H1 (cell line): ENCODE data around the gene HSPA2. TPM values are rescaled to one million over a fixed set of nuclear protein-coding genes. Genes with fewer than 3 reads are reported as not detected.

ENCODE experiments used
- CTCF ChIA-PET: fragments of 300-600 bp; sonication (Branson Sonifier 250); formaldehyde crosslinking; loops from one replicate; lab custom pipeline; 2021; ENCODE audit not compliant: partially characterized antibody; lab: Charles Lee
- POLR2A ChIA-PET: fragments of 300-600 bp; sonication (Branson Sonifier 250); formaldehyde crosslinking; loops from one replicate; lab custom pipeline; 2021; ENCODE audit warnings: inconsistent platforms; ENCODE audit not compliant: partially characterized antibody; lab: Charles Lee
- DNase-seq, 2 experiments: peaks; one replicate each; pipeline versions ENCODE4 v3.0.0 to v3.0.0-alpha.2; 2010 to 2022; ENCODE audit warnings: low spot score in 2 of 2, low read depth in 1 of 2, mixed read lengths in 1 of 2
- FAIRE-seq: peaks from 2 replicates; lab custom pipeline; 2011; peaks lifted over from hg19 to GRCh38; lab: Jason Lieb, UNC
- H2AFZ ChIP-seq: 2 replicates; pipeline ENCODE4 v1.8.1; 2012; ENCODE audit warnings: low read length, inconsistent platforms
- H2AK5ac ChIP-seq: 2 replicates; pipeline ENCODE4 v1.6.1; 2013; ENCODE audit warnings: low read depth, low read length
- H2BK120ac ChIP-seq: replicated peaks from 2 replicates; pipeline ENCODE3; 2013; ENCODE audit warnings: low read depth, low read length, inconsistent platforms
- H2BK12ac ChIP-seq: 2 replicates; pipeline ENCODE4 v1.6.1; 2013; ENCODE audit warnings: low read depth, low read length
- H2BK15ac ChIP-seq: 2 replicates; pipeline ENCODE4 v1.6.1; 2013; ENCODE audit warnings: low read length
- H2BK20ac ChIP-seq: 2 replicates; pipeline ENCODE4 v1.6.1; 2013; ENCODE audit warnings: low read length
- H2BK5ac ChIP-seq: 2 replicates; pipeline ENCODE4 v1.6.1; 2013; ENCODE audit warnings: low read depth, low read length
- H3K14ac ChIP-seq: 2 replicates; pipeline ENCODE4 v1.6.1; 2013; ENCODE audit warnings: inconsistent platforms; ENCODE audit not compliant: insufficient read length
- H3K18ac ChIP-seq: 2 replicates; pipeline ENCODE4 v1.6.1; 2013; ENCODE audit warnings: low read length; ENCODE audit errors: extremely low read depth
- H3K23ac ChIP-seq: 2 replicates; pipeline ENCODE4 v1.6.1; 2013; ENCODE audit warnings: inconsistent platforms; ENCODE audit not compliant: insufficient read length
- H3K23me2 ChIP-seq: 2 replicates; pipeline ENCODE4 v1.6.1; 2013; ENCODE audit warnings: low read depth, low read length
- H3K27ac ChIP-seq: 2 replicates; pipeline ENCODE4 v1.6.1; 2011; ENCODE audit warnings: low read depth, low read length, inconsistent platforms
- H3K27me3 ChIP-seq, 4 experiments: replicated peaks in 1 of 4; 1 replicate in 1 of 4; 2 replicates in 3 of 4; pipeline versions ENCODE4 v1.6.1 to v1.8.1; 2011 to 2013; ENCODE audit warnings: low read length in 3 of 4, mild to moderate bottlenecking in 3 of 4, inconsistent platforms in 2 of 4, mixed read lengths in 2 of 4, moderate library complexity in 1 of 4; ENCODE audit not compliant: control insufficient read depth in 3 of 4, insufficient read depth in 3 of 4; ENCODE audit errors: extremely low read depth in 1 of 4
- H3K36me3 ChIP-seq, 4 experiments: 2 replicates each; pipeline versions ENCODE4 v1.6.1 to v1.8.1; 2011 to 2013; ENCODE audit warnings: mild to moderate bottlenecking in 4 of 4, low read length in 3 of 4, moderate library complexity in 2 of 4, control low read depth in 1 of 4, inconsistent platforms in 1 of 4; ENCODE audit not compliant: insufficient read depth in 4 of 4, control insufficient read depth in 2 of 4
- H3K4ac ChIP-seq: replicated peaks from 2 replicates; pipeline ENCODE3; 2013; ENCODE audit warnings: low read length, low read depth, mixed read lengths, inconsistent platforms; ENCODE audit not compliant: insufficient read length
- H3K4me1 ChIP-seq, 4 experiments: replicated peaks in 1 of 4; 1 replicate in 1 of 4; 2 replicates in 3 of 4; pipeline versions ENCODE4 v1.6.1 to v1.8.1; 2011 to 2013; ENCODE audit warnings: low read length in 3 of 4, inconsistent platforms in 2 of 4, mixed read lengths in 1 of 4; ENCODE audit not compliant: insufficient read depth in 4 of 4, control insufficient read depth in 3 of 4
- H3K4me2 ChIP-seq, 2 experiments: 2 replicates each; pipeline versions ENCODE4 v1.6.1 to v1.8.1; 2011 to 2013; ENCODE audit warnings: low read depth in 2 of 2, low read length in 2 of 2, control low read depth in 1 of 2, inconsistent platforms in 1 of 2, mild to moderate bottlenecking in 1 of 2; ENCODE audit not compliant: insufficient read depth in 1 of 2
- H3K4me3 ChIP-seq, 4 experiments: fragments of 200-600, 300-600 bp in 1 of 4; sonication (generic), shearing (Covaris generic), sonication (Bioruptor Twin) in 1 of 4; 2 replicates each; pipeline versions ENCODE4 v1.5.1 to v1.8.1; 2011 to 2016; ENCODE audit warnings: low read length in 4 of 4, low read depth in 3 of 4, control low read depth in 2 of 4, inconsistent platforms in 2 of 4, mild to moderate bottlenecking in 2 of 4, mixed read lengths in 1 of 4, moderate library complexity in 1 of 4; ENCODE audit not compliant: insufficient read depth in 2 of 4; ENCODE audit errors: extremely low read depth in 1 of 4
- H3K56ac ChIP-seq: replicated peaks from 2 replicates; pipeline ENCODE3; 2013; ENCODE audit warnings: low read depth, mild to moderate bottlenecking, mixed read lengths, low read length, inconsistent platforms; ENCODE audit not compliant: insufficient read length
- H3K79me1 ChIP-seq: 2 replicates; pipeline ENCODE4 v1.6.1; 2013; ENCODE audit warnings: low read depth, low read length, control low read depth
- H3K79me2 ChIP-seq, 2 experiments: 2 replicates each; pipeline versions ENCODE4 v1.6.1 to v1.8.1; 2012 to 2013; ENCODE audit warnings: low read length in 2 of 2, mild to moderate bottlenecking in 2 of 2, inconsistent platforms in 1 of 2; ENCODE audit not compliant: insufficient read depth in 2 of 2, control insufficient read depth in 1 of 2
- H3K9ac ChIP-seq, 4 experiments: replicated peaks in 1 of 4; 1 replicate in 1 of 4; 2 replicates in 3 of 4; pipeline versions ENCODE4 v1.6.1 to v1.8.1; 2011 to 2013; ENCODE audit warnings: low read depth in 3 of 4, low read length in 3 of 4, control low read depth in 2 of 4, mild to moderate bottlenecking in 2 of 4, moderate library complexity in 2 of 4, inconsistent platforms in 1 of 4; ENCODE audit errors: extremely low read depth in 1 of 4
- H3K9me3 ChIP-seq, 2 experiments: 2 replicates each; pipeline versions ENCODE4 v1.6.1 to v1.8.1; 2012 to 2013; ENCODE audit warnings: mild to moderate bottlenecking in 2 of 2, moderate library complexity in 2 of 2, control low read depth in 1 of 2, inconsistent platforms in 1 of 2, low read depth in 1 of 2, low read length in 1 of 2, mixed read lengths in 1 of 2; ENCODE audit not compliant: insufficient read depth in 2 of 2
- H4K20me1 ChIP-seq, 2 experiments: replicated peaks in 1 of 2; 2 replicates each; pipeline versions ENCODE3 to v1.8.1; 2011 to 2013; ENCODE audit warnings: inconsistent platforms in 2 of 2, low read length in 2 of 2, mild to moderate bottlenecking in 1 of 2; ENCODE audit not compliant: insufficient read depth in 2 of 2, control insufficient read depth in 1 of 2
- H4K5ac ChIP-seq: 2 replicates; pipeline ENCODE4 v1.6.1; 2013; ENCODE audit warnings: low read length, low read depth, mixed read lengths, inconsistent platforms; ENCODE audit not compliant: insufficient read length
- H4K8ac ChIP-seq: 2 replicates; pipeline ENCODE4 v1.8.0; 2013; ENCODE audit warnings: mild to moderate bottlenecking, moderate library complexity, low read length, inconsistent platforms; ENCODE audit not compliant: insufficient read depth; ENCODE audit errors: extremely low read depth
- H4K91ac ChIP-seq: replicated peaks from 2 replicates; pipeline ENCODE3; 2013; ENCODE audit warnings: low read length, mixed read lengths, inconsistent platforms; ENCODE audit not compliant: insufficient read length
- KDM1A ChIP-seq: fragments of 200-600, 300-600 bp; sonication (generic); IDR thresholded peaks from 2 replicates; pipeline ENCODE4 v1.7.1; 2016; ENCODE audit warnings: mild to moderate bottlenecking, low read length, borderline replicate concordance
- KDM4A ChIP-seq: IDR thresholded peaks from one replicate; pipeline ENCODE4 v1.7.1; 2012; ENCODE audit warnings: low read depth, mild to moderate bottlenecking, moderate library complexity, low read length, inconsistent platforms; ENCODE audit not compliant: severe bottlenecking
- SP4 ChIP-seq: IDR thresholded peaks from 2 replicates; pipeline ENCODE4 v1.6.1; 2012; ENCODE audit warnings: low read length, inconsistent platforms
- TAF1 ChIP-seq: IDR thresholded peaks from 2 replicates; pipeline ENCODE4 v1.6.1; 2011; ENCODE audit warnings: mild to moderate bottlenecking, low read depth, low read length
- polyA plus RNA-seq, 7 experiments: library from polyadenylated mRNA; depleted of rRNA in 3 of 7; stranded (reverse) in 5 of 7; unstranded in 2 of 7; fragments of >200 nt in 5 of 7; fragments of 200-250 nt in 2 of 7; gene quantifications; 1 replicate in 5 of 7; 2 replicates in 1 of 7; 4 replicates in 1 of 7; pipeline versions ENCODE4 v1.2.1 to v1.2.3, GENCODE V29; 2011 to 2013; ENCODE audit warnings: missing spikeins in 2 of 7, mixed read lengths in 2 of 7
- total RNA-seq: library from RNA; stranded (reverse); fragmentation: NEBNext Ultra II Directional; extraction: Animal tissue kit (Norgen Biotek cat#: 25700); gene quantifications from 2 replicates; pipeline ENCODE4 v1.2.1, GENCODE V29; 2021

Gene HSPA2
- total and polyA plus RNA-seq, 2 of the 8 experiments (the other 6 are each of a cell fraction or from before 2014, with no cell fraction given), result 30.5 to 82.9 TPM

DNA sequence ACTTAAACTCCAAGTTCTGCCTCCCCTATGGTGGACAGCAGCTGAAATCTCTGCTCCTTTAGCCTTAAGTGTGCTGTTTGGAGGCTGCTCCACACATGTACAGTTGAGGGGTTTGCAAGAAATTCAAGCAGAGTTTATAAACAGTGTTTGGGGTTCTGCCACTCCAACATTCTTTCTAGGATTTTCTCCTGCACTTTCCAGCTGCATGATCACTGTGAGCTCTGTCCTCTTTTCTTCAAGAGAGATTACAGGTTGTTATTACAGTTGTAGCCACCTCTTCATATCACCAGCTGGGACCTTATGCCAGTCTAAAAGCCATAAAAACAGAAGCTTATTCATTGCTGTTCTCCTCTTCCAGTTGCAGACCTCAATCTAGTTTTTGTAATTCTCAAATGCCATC is 45.3 kb upstream of the HSPA2 start:
- H3K9me3 ChIP-seq, result no peaks in the 10 kb centered on the region
- no peaks in the 10 kb centered on the region for H3K23me2 ChIP-seq
- H4K20me1 ChIP-seq, result no peaks in the 10 kb centered on the region
- ChIA-PET POLR2A (interaction anchor here (0.9 to 2.3 kb wide), 6 partner anchors 8 to 108 kb away, joined by 3 to 17 read pairs (median 5); partner anchors contain the start of genes MTHFD1 and ZBTB1), CTCF (interaction anchor here (0.6 to 1.8 kb wide), 6 partner anchors 10 to 473 kb away, joined by 3 to 6 read pairs (median 4); no protein-coding TSS in a partner anchor)
- H3K79me1 ChIP-seq, result 0 out of 2 replicates have a peak, but pooled peaks cover 4% of the 10 kb centered on the region
- peaks cover 0 to 15% of the 10 kb centered on the region in 2 experiments; a peak in 2 of 4 replicates for H3K79me2 ChIP-seq
- H2BK5ac ChIP-seq, result no peak overlapping the region
- no peak overlapping the region for H3K14ac ChIP-seq
- DNase-seq, result no peak
- no peak overlapping the region for H3K9ac ChIP-seq
- no peaks in the 10 kb centered on the region for H3K4me1 ChIP-seq
- no peak overlapping the region for H3K27ac ChIP-seq
- H4K91ac ChIP-seq, result no peak overlapping the region
- H3K18ac ChIP-seq, result no peak overlapping the region
- H2BK15ac ChIP-seq, result no peak overlapping the region
- no peak overlapping the region for H4K8ac ChIP-seq
- H4K5ac ChIP-seq, result no peak overlapping the region
- TF ChIP-seq KDM4A, result no peak
- TF ChIP-seq SP4, result no peak
- no peak for TF ChIP-seq TAF1
- TF ChIP-seq KDM1A, result no peak
- H3K56ac ChIP-seq, result no peak overlapping the region
- H3K4me3 ChIP-seq, result no peak overlapping the region
- H3K36me3 ChIP-seq, result peaks cover 0 to 5% (median 1%) of the 10 kb centered on the region in 4 experiments; a peak in 4 of 8 replicates
- no peaks in the 10 kb centered on the region for H3K27me3 ChIP-seq
- H3K23ac ChIP-seq, result no peak overlapping the region
- no peak overlapping the region for H3K4ac ChIP-seq
- H3K4me2 ChIP-seq, result no peak overlapping the region
- no peak overlapping the region for H2BK20ac ChIP-seq
- no peak overlapping the region for H2AK5ac ChIP-seq
- no peak overlapping the region for H2BK120ac ChIP-seq
- no peak for FAIRE-seq
- no peak overlapping the region for H2BK12ac ChIP-seq
- H2AFZ ChIP-seq, result no peak overlapping the region
